ENCODE data around the gene PTGES2. TPM values are rescaled to one million over a fixed set of nuclear protein-coding genes. Genes with fewer than 3 reads are reported as not detected.

PTGES2 gene
- total and polyA plus RNA-seq, 9 of the 15 experiments (the other 6 are each of a cell fraction or from before 2014, with no cell fraction given), result 2.4 to 196 (median 90.1) TPM

- H3K4me1 ChIP-seq (replicated peaks in 1 of 2; ENCODE audit: control insufficient read depth in 2 of 2, insufficient read depth in 2 of 2, low read length in 2 of 2), result peaks cover 10 to 49% of the 10 kb centered on the region in 2 experiments
- no peaks in the 10 kb centered on the region for H3K9me1 ChIP-seq (ENCODE audit: control insufficient read depth, insufficient read depth, low read length)
- H3K27me3 ChIP-seq (ENCODE audit: control insufficient read depth in 2 of 2, insufficient read depth in 2 of 2, low read length in 2 of 2), result no peaks in the 10 kb centered on the region
- POLR2A ChIA-PET, result interaction anchor here (0.5 to 11.0 kb wide), 8 partner anchors 11 to 183 kb away, joined by 3 to 155 read pairs (median 6); partner anchors contain the start of genes CIZ1 and EEIG1
- H4K20me1 ChIP-seq (replicated peaks; ENCODE audit: control insufficient read depth, insufficient read depth, low read length), result peaks cover 20% of the 10 kb centered on the region; the same call in 1 of the 2 replicates
- ATAC-seq (no peak), FAIRE-seq (no peak), DNase-seq (ENCODE audit: extremely low read depth in 1 of 4, low spot score in 3 of 4) (no peak)
- WGBS (ENCODE audit: insufficient coverage, low coverage, missing lambda C conversion rate), result 94% methylated on average over 10 of the region's 10 CpGs
- peaks cover 27% of the 10 kb centered on the region for H3K79me2 ChIP-seq (ENCODE audit: control insufficient read depth, insufficient read depth, low read length)
- no peak overlapping the region for H3K4me2 ChIP-seq (ENCODE audit: insufficient read depth, low read length)
- intact Hi-C loops (cut with micrococcal nuclease), result loop anchor here (5.0 kb wide), 1 partner anchor 44 kb away; no protein-coding TSS in a partner anchor
- H3K9me3 ChIP-seq (replicated peaks; ENCODE audit: control insufficient read depth, insufficient read depth, low read depth, low read length), result no peaks in the 10 kb centered on the region
- no peak overlapping the region for H2AFZ ChIP-seq (ENCODE audit: low read depth, low read length)
- in situ Hi-C loops (cut with MboI), result no loop called here
- CTCF ChIA-PET (ENCODE audit: low intra/inter-chr PET ratio), result no interaction called here
- BruUV-seq (replicated peaks), result no TSS peak
- H3K9ac ChIP-seq (ENCODE audit: insufficient read depth in 1 of 2, low read depth in 2 of 2, low read length in 2 of 2), result peak overlapping the region in 1 of 2 experiments; percentile 75; a peak in 2 of 4 replicates
- H3K27ac ChIP-seq (ENCODE audit: extremely low read depth, low read depth, low read length), result peak overlapping the region; percentile 30; the same call in 1 of the 3 replicates
- peaks cover 63% of the 10 kb centered on the region for H3K36me3 ChIP-seq (ENCODE audit: control insufficient read depth, insufficient read depth, low read length)
- no peak overlapping the region for H3K4me3 ChIP-seq
- TF ChIP-seq FIP1L1 (IDR thresholded peaks at IDR 0.05; ENCODE audit: low read depth, low read length, poor library complexity, severe bottlenecking) (peak; percentile 20), CHD2 (IDR thresholded peaks at IDR 0.05; ENCODE audit: low read depth, low read length) (no peak), RCOR1 (IDR thresholded peaks at IDR 0.05; ENCODE audit: borderline replicate concordance in 1 of 2, low read depth in 2 of 2, low read length in 2 of 2) (0 out of 4 replicates have a peak, but pooled peaks of 1 of the 2 experiments have one; percentile 57), SUPT5H (IDR thresholded peaks at IDR 0.05) (peak; percentile 43), SREBF1 (IDR thresholded peaks at IDR 0.05; ENCODE audit: borderline replicate concordance, low read depth, low read length) (no peak), FOXO4 (CRISPR knock-in tag; IDR thresholded peaks at IDR 0.05) (0 out of 2 replicates have a peak, but pooled peaks have one; percentile 2), BCOR (IDR thresholded peaks at IDR 0.05) (peak; percentile 89), ZFP36 (IDR thresholded peaks at IDR 0.05; ENCODE audit: low read depth, low read length, partially characterized antibody) (peak; percentile 90), POLR2G (IDR thresholded peaks at IDR 0.05; ENCODE audit: low read depth, low read length) (peak; percentile 69), ZNF583 (CRISPR knock-in tag; IDR thresholded peaks at IDR 0.05) (0 out of 2 replicates have a peak, but pooled peaks have one; percentile 16), RBFOX2 (IDR thresholded peaks at IDR 0.05; ENCODE audit: low read depth, low read length) (peak; percentile 58), POLR2AphosphoS2 (IDR thresholded peaks at IDR 0.05; ENCODE audit: low read length) (peak; percentile 46), POLR2AphosphoS5 (IDR thresholded peaks at IDR 0.05; ENCODE audit: control insufficient read depth, insufficient read depth, low read depth, low read length) (peak; percentile 35), BHLHE40 (IDR thresholded peaks at IDR 0.05; ENCODE audit: low read length) (0 out of 2 replicates have a peak, but pooled peaks have one; percentile 18)
- TF ChIP-seq, protein P1, sequence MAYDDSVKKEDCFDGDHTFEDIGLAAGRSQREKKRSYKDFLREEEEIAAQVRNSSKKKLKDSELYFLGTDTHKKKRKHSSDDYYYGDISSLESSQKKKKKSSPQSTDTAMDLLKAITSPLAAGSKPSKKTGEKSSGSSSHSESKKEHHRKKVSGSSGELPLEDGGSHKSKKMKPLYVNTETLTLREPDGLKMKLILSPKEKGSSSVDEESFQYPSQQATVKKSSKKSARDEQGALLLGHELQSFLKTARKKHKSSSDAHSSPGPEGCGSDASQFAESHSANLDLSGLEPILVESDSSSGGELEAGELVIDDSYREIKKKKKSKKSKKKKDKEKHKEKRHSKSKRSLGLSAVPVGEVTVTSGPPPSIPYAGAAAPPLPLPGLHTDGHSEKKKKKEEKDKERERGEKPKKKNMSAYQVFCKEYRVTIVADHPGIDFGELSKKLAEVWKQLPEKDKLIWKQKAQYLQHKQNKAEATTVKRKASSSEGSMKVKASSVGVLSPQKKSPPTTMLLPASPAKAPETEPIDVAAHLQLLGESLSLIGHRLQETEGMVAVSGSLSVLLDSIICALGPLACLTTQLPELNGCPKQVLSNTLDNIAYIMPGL (CRISPR knock-in tag; IDR thresholded peaks at IDR 0.05), result 0 out of 2 replicates have a peak, but pooled peaks have one; percentile 48
Measured at GRCh38 chr9:128163523-128164306, 36.2 kb upstream of the PTGES2 start.
